Lower leg skin (tissue), 3 donors: ENCODE results near the gene ABCF3.

ENCODE experiments used
- POLR2A ChIP-seq, 2 donors: fragments of 450-650 bp; IDR thresholded peaks; one replicate each; pipeline ENCODE4 v1.6.1; 2016 to 2017; ENCODE audit warnings: antibody characterized with exemption in 2 of 2, mild to moderate bottlenecking in 1 of 2, moderate library complexity in 1 of 2
- TF ChIP-seq, protein P1 (sequence below), 3 donors: fragments of 450-650 bp; IDR thresholded peaks; one replicate each; pipeline ENCODE4 v1.5.1; 2016; ENCODE audit warnings: antibody characterized with exemption in 3 of 3, mild to moderate bottlenecking in 3 of 3, moderate library complexity in 2 of 3

DNA sequence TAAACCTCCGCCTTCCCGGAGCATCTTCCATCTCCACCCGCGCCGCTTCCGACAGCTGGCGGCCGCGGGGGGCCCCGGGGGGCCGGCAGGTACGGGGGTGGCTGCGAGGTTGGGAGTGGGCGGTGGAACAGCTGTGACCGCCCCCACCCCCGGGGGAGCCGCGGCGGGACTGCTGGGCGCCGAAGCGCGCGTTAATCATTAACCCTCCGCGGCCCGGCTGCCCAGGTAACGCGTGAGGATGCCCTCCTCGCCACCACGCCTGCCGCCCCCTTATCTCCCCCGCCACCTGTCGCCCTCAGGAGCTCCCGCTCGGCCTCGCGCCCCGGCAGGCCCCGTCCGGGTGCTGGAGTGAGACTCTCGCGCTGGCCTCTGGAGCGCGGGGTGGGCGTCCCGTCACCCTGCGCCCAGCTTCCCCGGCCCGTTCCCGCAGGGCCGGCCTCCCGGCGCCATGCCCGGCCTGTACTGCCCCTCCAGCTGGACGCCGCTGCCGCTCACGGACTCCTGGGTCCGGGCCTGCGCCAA lies 44.1 kb downstream of the ABCF3 start:
- TF ChIP-seq, protein P1, sequence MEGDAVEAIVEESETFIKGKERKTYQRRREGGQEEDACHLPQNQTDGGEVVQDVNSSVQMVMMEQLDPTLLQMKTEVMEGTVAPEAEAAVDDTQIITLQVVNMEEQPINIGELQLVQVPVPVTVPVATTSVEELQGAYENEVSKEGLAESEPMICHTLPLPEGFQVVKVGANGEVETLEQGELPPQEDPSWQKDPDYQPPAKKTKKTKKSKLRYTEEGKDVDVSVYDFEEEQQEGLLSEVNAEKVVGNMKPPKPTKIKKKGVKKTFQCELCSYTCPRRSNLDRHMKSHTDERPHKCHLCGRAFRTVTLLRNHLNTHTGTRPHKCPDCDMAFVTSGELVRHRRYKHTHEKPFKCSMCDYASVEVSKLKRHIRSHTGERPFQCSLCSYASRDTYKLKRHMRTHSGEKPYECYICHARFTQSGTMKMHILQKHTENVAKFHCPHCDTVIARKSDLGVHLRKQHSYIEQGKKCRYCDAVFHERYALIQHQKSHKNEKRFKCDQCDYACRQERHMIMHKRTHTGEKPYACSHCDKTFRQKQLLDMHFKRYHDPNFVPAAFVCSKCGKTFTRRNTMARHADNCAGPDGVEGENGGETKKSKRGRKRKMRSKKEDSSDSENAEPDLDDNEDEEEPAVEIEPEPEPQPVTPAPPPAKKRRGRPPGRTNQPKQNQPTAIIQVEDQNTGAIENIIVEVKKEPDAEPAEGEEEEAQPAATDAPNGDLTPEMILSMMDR (IDR thresholded peaks at IDR 0.05) = no peak
- TF ChIP-seq POLR2A (IDR thresholded peaks at IDR 0.05) = no peak
